Keratinocyte (primary cell): ENCODE measurements around the gene OTUD4. TPM values are rescaled to one million over a fixed set of nuclear protein-coding genes. Genes with fewer than 3 reads are reported as not detected.

Experiments
- DNase-seq: peaks from one replicate; pipeline ENCODE4 v3.0.0-alpha.2; 2011; ENCODE audit warnings: low read depth, missing footprints, low spot score
- FAIRE-seq: peaks from 2 replicates; lab custom pipeline; 2011; peaks lifted over from hg19 to GRCh38; lab: Jason Lieb, UNC
- H2AFZ ChIP-seq: 2 replicates; pipeline ENCODE4 v1.6.0; 2012; ENCODE audit warnings: low read length, control low read depth, inconsistent platforms; ENCODE audit not compliant: control insufficient read depth
- H3K27ac ChIP-seq: 2 replicates; pipeline ENCODE4 v1.5.1; 2011; ENCODE audit warnings: low read length; ENCODE audit not compliant: control insufficient read depth, insufficient read depth
- H3K27me3 ChIP-seq: 3 replicates; pipeline ENCODE4 v1.6.0; 2011; ENCODE audit warnings: low read length; ENCODE audit not compliant: control insufficient read depth, insufficient read depth; ENCODE audit errors: extremely low read depth
- H3K36me3 ChIP-seq, 2 experiments: 2 replicates in 1 of 2; 3 replicates in 1 of 2; pipeline ENCODE4 v1.5.1; 2011; ENCODE audit warnings: low read length in 2 of 2, mild to moderate bottlenecking in 1 of 2; ENCODE audit not compliant: control insufficient read depth in 2 of 2, insufficient read depth in 2 of 2; ENCODE audit errors: extremely low read depth in 1 of 2
- H3K4me1 ChIP-seq: 3 replicates; pipeline ENCODE4 v1.5.1; 2011; ENCODE audit warnings: low read length; ENCODE audit not compliant: control insufficient read depth, insufficient read depth; ENCODE audit errors: extremely low read depth
- H3K4me2 ChIP-seq: 3 replicates; pipeline ENCODE4 v1.6.0; 2011; ENCODE audit warnings: low read depth, low read length; ENCODE audit not compliant: control insufficient read depth, insufficient read depth; ENCODE audit errors: extremely low read depth
- H3K4me3 ChIP-seq, 3 experiments: fragments of 200-600 bp in 1 of 3; sonication (generic) in 1 of 3; 2 replicates in 2 of 3; 3 replicates in 1 of 3; pipeline ENCODE4 v1.5.1; 2011 to 2016; ENCODE audit warnings: low read length in 3 of 3, mild to moderate bottlenecking in 3 of 3, control low read depth in 2 of 3, inconsistent platforms in 1 of 3, low read depth in 1 of 3, mixed read lengths in 1 of 3, mixed run types in 1 of 3, moderate library complexity in 1 of 3; ENCODE audit not compliant: control insufficient read depth in 2 of 3, insufficient read depth in 2 of 3; ENCODE audit errors: extremely low read depth in 1 of 3
- H3K79me2 ChIP-seq: 2 replicates; pipeline ENCODE4 v1.6.0; 2012; ENCODE audit warnings: low read length; ENCODE audit not compliant: control insufficient read depth, insufficient read depth
- H3K9ac ChIP-seq: 3 replicates; pipeline ENCODE4 v1.6.0; 2011; ENCODE audit warnings: low read length; ENCODE audit not compliant: control insufficient read depth, insufficient read depth; ENCODE audit errors: extremely low read depth
- H3K9me1 ChIP-seq: 3 replicates; pipeline ENCODE4 v1.6.0; 2011; ENCODE audit warnings: low read length; ENCODE audit not compliant: control insufficient read depth, insufficient read depth; ENCODE audit errors: extremely low read depth
- H3K9me3 ChIP-seq: 2 replicates; pipeline ENCODE4 v1.5.1; 2012; ENCODE audit warnings: low read depth, low read length; ENCODE audit not compliant: control insufficient read depth
- H4K20me1 ChIP-seq: 3 replicates; pipeline ENCODE4 v1.6.0; 2011; ENCODE audit warnings: low read length; ENCODE audit not compliant: control insufficient read depth, insufficient read depth; ENCODE audit errors: extremely low read depth
- EZH2 ChIP-seq: IDR thresholded peaks from one replicate; pipeline ENCODE4 v1.6.1; 2012; ENCODE audit warnings: inconsistent platforms, mild to moderate bottlenecking, low read length, moderate library complexity
- dilution Hi-C: fragments of 300-500 bp; cut with MboI; formaldehyde crosslinking; loops from one replicate; pipeline ENCODE4 v1.7.0; 2020; ENCODE audit warnings: low sequenced_read_pairs; ENCODE audit not compliant: extremely low pct_ligation_motif_present
- polyA plus RNA-seq, 5 experiments: library from polyadenylated mRNA; depleted of rRNA in 3 of 5; stranded (reverse) in 3 of 5; stranded (forward) in 1 of 5; unstranded in 1 of 5; fragments of >200 nt; gene quantifications; 1 replicate in 1 of 5; 2 replicates in 3 of 5; 3 replicates in 1 of 5; pipeline versions ENCODE4 v1.2.1 to v1.2.3, GENCODE V29; 2011 to 2012; ENCODE audit warnings: missing spikeins in 2 of 5, low read depth in 1 of 5, low replicate concordance in 1 of 5
- TF ChIP-seq, protein P1 (sequence below), 3 experiments: IDR thresholded peaks in 1 of 3; conservative IDR thresholded peaks in 1 of 3; optimal IDR thresholded peaks in 1 of 3; 2 replicates in 2 of 3; 3 replicates in 1 of 3; pipeline versions ENCODE3 to v1.5.1; 2011; ENCODE audit warnings: low read length in 3 of 3, mild to moderate bottlenecking in 3 of 3, moderate library complexity in 2 of 3, control low read depth in 1 of 3, inconsistent platforms in 1 of 3; ENCODE audit not compliant: insufficient read depth in 2 of 3; ENCODE audit errors: extremely low read depth in 1 of 3

Gene OTUD4
- polyA plus RNA-seq, 1 donor (not counting 4 experiments of a cell fraction or from before 2014, with no cell fraction given) = 30.2 TPM

DNA sequence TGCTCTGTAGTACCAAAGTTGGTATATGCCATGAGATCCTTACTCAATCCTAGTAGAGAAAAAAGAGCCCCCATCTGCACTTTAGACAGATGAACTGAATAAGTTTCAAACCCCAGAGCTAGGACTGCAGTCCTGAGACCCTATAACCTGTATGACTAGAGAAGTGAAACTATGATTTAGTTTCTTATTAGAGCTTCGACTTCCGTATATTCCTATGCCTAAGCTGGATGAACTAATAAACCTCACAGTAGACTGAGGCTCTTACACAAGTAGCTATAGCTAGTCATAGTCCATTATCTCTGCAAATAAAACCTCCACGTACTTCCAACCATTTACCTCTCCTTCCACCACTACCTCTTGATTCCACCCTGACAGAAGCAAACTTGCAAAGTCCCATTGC is 6.3 kb upstream of the OTUD4 start:
- no peak overlapping the region for H3K4me3 ChIP-seq
- H3K9me1 ChIP-seq = no peaks in the 10 kb centered on the region
- no peak overlapping the region for H3K9ac ChIP-seq
- dilution Hi-C loops = no loop called here
- no peaks in the 10 kb centered on the region for H3K27me3 ChIP-seq
- TF ChIP-seq EZH2 = no peak
- TF ChIP-seq, protein P1, sequence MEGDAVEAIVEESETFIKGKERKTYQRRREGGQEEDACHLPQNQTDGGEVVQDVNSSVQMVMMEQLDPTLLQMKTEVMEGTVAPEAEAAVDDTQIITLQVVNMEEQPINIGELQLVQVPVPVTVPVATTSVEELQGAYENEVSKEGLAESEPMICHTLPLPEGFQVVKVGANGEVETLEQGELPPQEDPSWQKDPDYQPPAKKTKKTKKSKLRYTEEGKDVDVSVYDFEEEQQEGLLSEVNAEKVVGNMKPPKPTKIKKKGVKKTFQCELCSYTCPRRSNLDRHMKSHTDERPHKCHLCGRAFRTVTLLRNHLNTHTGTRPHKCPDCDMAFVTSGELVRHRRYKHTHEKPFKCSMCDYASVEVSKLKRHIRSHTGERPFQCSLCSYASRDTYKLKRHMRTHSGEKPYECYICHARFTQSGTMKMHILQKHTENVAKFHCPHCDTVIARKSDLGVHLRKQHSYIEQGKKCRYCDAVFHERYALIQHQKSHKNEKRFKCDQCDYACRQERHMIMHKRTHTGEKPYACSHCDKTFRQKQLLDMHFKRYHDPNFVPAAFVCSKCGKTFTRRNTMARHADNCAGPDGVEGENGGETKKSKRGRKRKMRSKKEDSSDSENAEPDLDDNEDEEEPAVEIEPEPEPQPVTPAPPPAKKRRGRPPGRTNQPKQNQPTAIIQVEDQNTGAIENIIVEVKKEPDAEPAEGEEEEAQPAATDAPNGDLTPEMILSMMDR (optimal IDR thresholded peaks at IDR 0.05 in 1 of 3, IDR thresholded peaks at IDR 0.05 in 1 of 3, conservative IDR thresholded peaks at IDR 0.05 in 1 of 3; ENCODE audit: extremely low read depth in 1 of 3, insufficient read depth in 2 of 3, low read length in 3 of 3) = no peak
- no peaks in the 10 kb centered on the region for H3K9me3 ChIP-seq
- H4K20me1 ChIP-seq = no peaks in the 10 kb centered on the region
- no peaks in the 10 kb centered on the region for H3K79me2 ChIP-seq
- DNase-seq = no peak
- no peak overlapping the region for H3K27ac ChIP-seq
- H3K36me3 ChIP-seq = no peaks in the 10 kb centered on the region
- no peak overlapping the region for H2AFZ ChIP-seq
- no peaks in the 10 kb centered on the region for H3K4me1 ChIP-seq
- FAIRE-seq = no peak
- no peak overlapping the region for H3K4me2 ChIP-seq

DNA sequence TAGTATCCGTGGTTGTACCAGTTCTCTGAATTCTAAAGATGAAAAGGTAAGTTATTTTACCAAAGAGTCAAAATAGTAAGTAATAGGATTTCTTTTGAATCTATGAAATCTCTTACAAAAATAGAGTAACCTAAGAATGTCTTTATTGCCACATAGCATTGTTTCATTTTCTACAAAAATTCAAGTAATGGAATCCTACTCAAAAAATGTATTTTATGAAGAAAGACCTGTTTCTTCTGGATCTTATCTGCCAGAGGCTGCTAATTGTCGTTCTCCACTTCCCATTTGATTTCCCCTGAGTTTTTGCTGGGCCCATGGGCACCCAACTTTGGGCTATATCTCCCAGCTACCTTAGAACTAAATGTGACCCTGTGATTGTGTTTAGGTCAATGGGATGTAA is 3.2 kb upstream of the OTUD4 start:
- no peak for TF ChIP-seq EZH2
- TF ChIP-seq, protein P1 (optimal IDR thresholded peaks at IDR 0.05 in 1 of 3, IDR thresholded peaks at IDR 0.05 in 1 of 3, conservative IDR thresholded peaks at IDR 0.05 in 1 of 3; ENCODE audit: extremely low read depth in 1 of 3, insufficient read depth in 2 of 3, low read length in 3 of 3) = no peak
- H3K36me3 ChIP-seq = no peaks in the 10 kb centered on the region
- dilution Hi-C loops = no loop called here

More for the DNA sequence above, 3.2 kb upstream of the OTUD4 start:
- Histone ChIP-seq H3K4me2 (no peak overlapping the region), H3K4me1 (peaks cover 7% of the 10 kb centered on the region), H3K79me2 (peaks cover 9% of the 10 kb centered on the region), H4K20me1 (no peaks in the 10 kb centered on the region), H3K9ac (no peak overlapping the region), H3K9me1 (no peaks in the 10 kb centered on the region), H3K9me3 (no peaks in the 10 kb centered on the region), H3K27me3 (no peaks in the 10 kb centered on the region), H3K4me3 (no peak overlapping the region), H3K27ac (no peak overlapping the region), H2AFZ (no peak overlapping the region)
- DNase-seq (no peak), FAIRE-seq (no peak)
